Limb (tissue), 2 donors: ENCODE data around the gene GTF2H1.
"Not testable (repeated sequence)": the region's sequence is repeated elsewhere in the genome, so short reads cannot be mapped to it uniquely, and the experiment has no call there.

ENCODE experiments used
- DNase-seq, 2 donors: peaks; one replicate each; pipeline ENCODE4 v3.0.0-alpha.2; 2016; ENCODE audit errors: extremely low spot score in 2 of 2

The GTF2H1 gene

DNA sequence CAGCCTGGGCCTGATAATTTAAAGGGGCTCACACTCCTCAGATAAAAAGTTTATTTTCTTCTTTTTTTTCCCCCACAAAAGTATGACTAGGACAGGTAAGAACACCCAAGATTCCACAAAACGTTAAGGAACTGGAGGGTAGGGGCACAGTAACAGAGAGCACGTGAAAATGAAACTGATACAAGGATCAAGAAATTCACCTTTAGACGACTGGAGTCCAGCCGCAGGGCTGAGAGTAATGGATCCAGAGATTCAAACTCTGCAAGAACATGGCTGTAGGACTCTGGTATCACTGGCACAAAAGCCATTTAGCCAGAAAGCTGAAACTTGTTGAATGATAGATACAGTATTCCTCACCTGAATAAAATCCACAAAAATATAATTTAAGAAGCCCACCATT, 4.8 kb upstream of the GTF2H1 start:
- DNase-seq, result no peak

DNA sequence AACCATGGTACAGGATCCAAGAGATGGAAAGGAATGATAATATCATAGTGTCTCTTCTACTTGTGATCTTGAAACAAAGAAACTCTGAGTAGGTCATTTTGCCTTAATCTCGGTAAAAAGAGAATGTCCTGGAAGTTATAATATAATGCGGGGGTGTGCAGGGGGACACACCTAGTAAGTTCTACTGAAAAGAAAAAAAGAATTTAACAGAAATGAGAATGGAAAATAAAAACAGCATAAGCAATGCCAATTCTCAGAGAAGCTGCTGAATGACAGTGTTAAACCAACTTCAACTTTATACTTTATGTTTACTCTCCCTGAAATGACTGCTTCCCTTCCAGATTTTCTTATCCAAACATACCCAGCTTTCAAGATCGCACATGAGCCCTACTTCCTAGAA, 2.5 kb upstream of the GTF2H1 start:
- no peak for DNase-seq

DNA sequence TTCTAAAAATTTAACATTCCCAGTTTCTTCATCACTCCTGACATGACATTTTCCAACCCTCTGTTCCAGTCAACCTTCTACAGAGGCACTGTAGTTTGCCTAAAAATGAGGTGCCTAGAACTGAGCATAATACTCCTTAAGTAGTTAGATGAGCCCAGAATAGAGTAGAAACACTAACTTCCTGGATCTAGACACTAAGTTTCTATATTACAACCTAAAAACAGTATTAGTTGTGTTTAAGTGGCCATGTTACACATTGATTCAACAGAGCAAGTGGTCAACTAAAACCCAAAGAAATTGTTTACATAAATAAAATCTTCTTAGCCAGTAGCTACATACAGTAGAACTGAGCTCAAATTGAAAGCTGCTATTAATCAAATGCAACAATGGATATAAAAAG, 1.8 kb upstream of the GTF2H1 start:
- DNase-seq, result no peak

DNA sequence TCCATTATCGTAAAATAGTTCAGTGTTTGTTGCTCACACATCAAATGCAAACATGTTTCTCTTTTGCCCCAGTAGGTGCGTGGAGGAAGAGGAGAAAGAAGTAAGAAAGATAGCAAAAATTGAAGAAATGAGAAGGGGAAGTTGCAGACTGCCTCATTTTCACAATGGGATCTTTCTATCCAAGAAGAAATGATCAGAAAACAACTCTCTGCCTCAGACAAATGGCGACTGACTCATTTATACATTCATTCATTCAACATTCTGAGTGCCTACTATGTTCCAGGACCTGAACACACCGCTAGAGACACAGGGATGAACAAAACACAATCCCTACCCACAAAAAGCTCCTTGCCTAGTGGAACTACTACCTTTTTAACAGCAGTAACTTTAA, 794 bp upstream of the GTF2H1 start:
- no peak for DNase-seq

DNA sequence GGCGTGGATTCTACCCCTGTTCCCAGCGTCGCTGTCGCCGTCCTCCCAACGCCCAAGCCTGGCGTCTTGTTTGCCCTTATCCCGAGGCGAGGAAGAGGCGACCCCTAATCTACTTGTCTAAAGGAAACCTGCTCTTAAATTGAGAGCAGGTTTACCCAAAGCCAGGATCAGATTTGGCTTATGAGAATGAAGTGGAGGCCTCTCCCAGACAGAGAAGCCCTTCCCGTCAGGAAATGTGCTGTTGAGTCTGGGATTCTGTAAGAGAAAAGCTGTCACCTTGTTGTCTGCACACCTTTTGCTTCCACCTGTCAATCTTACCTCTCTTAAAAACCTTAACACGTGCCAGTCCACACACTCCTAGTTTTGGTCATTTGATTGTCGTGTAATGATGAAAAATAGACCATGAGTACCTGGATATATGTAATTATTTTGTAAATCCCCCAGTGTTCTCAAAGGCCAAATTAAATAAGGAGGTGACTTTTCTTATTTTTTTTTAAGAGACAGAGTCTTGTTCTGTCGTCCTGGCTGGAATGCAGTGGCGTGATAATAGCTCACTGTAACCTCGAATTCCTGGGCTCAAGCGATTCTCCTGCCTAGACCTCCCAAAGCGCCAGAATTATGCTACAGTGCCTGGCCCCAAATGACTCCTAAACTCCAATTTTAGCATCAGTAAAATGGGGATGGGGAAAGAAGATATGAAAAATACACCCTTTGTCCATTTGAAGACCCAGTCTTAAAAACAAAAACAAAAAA, 627 bp downstream of the GTF2H1 start:
- no peak for DNase-seq

DNA sequence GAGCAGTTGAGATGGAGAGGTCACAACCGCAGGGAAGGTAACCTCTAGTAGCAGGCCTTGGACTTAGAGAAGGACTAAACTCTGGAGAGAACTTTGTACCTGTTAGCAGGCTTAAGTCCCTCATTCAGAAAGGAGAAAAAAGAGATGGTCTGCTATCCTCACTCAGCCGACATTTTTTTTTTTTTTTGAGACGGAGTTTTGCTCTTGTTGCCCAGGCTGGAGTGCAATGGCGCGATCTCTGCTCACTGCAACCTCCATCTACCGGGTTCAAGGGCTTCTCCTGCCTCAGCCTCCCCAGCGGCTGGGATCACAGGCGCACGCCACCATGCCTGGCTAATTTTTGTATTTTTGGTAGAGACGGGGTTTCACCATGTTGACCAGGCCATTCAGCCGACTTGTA, 1.5 kb downstream of the GTF2H1 start:
- not testable (repeated sequence) for DNase-seq

DNA sequence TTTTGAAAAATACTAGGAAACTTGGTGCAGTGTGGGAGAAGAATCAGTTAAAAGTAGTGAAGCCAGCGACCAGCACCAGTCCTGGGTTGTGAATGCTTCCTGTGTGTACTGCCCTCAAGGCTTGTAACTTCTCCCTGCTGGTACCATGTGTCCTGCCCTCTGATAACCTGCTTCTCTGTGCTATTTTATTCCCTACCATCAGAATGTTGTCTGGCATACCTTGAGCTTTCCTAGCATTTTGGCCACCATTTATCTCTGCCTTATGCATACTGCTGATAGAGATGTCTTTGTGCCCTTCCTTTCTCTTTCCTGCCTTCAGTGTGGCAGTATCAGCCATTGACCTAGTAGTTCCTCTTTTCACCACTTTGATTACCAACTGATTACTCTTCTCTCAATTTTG, 2.0 kb downstream of the GTF2H1 start:
- no peak for DNase-seq

DNA sequence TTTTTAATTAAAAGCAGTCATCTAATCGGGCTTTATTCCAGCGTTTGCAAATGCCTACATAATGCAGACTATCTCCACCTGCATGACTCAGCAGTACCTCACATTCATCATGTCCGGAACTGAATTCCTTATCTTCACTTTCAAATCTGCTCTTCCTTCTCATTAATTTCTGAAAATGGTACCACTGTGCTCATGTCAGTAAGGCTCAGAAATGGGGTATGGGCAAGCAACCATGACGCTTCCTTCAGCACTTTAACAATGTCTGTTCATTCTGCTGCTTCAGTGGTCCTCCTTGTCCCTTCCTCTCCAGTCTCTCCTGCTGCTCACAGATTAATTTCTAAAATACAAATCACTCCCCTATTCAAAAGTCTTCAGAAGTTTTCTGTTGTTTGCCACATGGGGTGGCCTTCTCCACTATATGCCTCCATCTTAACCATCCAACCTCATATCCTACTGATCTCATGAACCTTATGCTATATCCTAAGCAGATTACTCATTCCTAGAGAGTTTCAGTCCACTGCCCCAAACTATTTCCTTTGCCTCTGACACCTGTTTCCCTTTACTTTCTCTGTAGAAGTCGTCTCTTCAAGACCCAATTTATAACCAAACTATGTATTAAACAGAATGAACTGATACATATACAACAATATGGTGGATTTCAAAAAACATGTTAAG, 7.0 kb downstream of the GTF2H1 start:
- DNase-seq, result no peak

DNA sequence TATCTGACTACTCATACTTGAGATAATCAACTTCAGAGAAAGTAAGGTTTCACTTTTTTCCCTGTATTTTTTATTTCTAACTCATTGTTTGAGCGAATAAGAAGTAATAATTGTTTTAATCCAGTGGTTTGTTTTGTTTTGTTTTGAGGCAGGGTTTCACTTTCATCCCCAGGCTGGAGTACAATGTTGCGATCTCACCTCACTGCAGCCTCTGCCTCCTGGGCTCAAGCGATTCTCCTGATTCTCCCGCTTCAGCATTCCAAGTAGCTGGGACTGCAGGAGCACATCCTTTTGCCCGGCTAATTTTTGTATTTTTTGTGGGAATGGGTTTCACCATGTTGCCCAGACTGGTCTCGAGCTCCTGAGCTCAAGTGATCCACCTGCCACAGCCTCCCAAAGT, 8.6 kb downstream of the GTF2H1 start:
- DNase-seq, result no peak

DNA sequence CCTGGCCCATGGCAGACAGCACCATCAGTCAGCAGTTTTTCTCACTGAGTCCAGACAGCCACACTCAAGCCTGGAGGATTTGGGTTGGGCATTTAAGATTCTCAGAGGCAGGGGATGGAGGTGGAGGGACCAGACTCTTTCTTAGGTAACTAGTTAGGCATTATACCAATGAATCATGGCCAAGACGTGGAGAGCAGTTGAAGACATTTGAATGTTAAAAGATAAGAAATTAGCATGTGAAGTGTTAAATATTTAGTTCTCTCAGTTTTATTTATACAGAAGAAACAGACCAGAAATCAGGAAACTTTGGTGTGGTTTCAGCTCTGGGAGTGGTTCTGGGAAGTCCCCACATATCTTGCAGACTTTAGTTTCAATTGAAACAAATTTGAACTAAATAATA, 9.9 kb downstream of the GTF2H1 start:
- DNase-seq, result no peak

DNA sequence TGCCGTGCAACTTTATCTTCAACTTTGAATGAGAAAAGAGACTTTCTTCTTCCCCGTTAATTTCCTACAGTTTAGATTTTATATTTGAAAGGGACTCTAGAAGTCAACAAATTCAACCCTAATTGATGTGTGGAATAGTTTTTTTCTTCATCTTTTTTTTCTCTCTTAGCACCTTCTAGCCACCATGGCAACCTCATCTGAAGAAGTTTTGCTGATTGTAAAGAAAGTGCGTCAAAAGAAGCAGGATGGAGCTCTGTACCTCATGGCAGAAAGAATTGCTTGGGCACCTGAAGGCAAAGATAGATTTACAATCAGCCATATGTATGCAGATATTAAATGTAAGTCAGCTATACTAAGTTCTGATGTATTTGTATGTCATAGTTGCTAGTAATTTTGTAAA, 10.5 kb downstream of the GTF2H1 start:
- no peak for DNase-seq

DNA sequence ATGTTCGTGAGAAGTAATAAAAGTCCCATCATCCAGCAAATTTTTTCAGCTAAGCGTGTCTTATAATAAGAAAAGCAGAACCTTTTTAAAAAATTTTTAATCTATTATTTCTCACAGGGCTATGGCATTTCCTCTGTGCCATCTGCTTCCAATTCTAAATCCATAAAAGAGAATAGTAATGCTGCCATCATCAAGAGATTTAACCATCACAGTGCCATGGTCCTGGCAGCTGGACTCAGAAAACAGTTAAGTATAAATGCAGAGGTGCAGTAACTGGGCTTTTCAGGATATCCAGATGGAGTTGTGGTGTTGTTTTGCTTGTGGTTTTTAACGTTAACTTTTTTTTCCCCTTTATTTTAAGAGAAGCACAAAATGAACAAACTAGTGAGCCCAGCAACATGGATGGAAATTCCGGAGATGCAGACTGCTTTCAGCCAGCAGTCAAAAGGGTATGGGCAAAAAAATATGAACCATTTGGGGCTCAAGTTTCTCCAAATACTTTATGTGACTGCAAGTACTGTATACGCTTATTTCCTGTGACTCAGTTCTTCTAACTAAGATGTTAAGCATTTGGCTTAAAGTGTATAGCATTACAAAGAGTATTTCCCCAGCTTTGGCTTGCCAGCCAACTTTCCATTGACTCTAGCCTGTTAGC, 25.2 kb downstream of the GTF2H1 start:
- DNase-seq, result peak in 1 of 2 donors; percentile 1

DNA sequence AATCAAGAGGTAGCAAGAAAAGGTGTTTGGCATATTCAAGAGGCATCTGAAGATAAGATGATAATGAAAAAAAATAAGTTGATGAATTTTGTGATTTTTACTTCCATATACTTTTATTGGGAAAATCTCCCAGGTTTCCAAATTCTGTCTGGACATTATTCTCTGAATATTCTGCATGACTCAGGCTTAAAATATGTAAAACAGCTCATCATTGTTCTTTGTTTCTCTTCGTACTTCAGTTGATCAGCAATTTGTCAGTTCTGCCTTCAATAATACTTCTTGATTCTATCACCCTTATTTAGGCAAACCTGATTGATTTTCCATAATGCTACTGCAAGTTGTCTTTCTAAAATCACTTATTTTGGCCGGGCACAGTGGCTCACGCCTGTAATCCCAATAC, 30.2 kb downstream of the GTF2H1 start:
- no peak for DNase-seq

DNA sequence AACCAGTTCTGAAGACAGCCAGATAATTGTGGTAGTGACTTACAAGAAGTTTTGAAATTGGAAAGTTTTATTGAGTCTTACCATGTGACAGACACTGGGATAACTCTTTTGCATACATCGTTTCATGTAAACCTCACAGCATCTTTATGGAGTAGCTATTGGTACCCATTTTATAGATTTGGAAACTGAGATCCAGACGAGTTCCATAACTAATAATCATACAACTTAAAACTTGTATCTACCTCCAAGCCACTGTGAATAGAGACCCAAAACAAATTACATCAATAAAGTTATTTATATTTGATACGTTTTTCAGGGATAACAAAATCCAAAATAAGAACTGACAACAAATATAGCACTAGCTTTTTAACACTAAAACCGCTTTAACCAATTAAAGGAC, 36.3 kb downstream of the GTF2H1 start:
- DNase-seq, result no peak

DNA sequence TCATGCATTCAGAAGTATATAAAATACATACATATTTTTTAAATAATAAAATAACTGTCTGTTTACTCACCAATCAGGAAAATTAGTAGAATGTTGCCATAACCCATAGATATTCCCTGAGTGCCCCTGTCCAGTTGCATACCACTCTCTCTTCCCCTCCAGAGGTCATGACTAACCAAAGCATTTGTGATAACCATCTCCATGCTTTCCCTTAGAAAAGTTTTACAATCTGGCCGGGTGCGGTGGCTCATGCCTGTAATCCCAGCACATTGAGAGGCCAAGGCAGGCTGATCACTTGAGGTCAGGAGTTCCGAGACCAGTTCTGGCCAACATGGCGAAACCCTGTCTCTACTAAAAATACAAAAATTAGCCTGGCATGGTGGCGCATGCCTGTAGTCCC, 38.8 kb downstream of the GTF2H1 start:
- DNase-seq, result no peak

DNA sequence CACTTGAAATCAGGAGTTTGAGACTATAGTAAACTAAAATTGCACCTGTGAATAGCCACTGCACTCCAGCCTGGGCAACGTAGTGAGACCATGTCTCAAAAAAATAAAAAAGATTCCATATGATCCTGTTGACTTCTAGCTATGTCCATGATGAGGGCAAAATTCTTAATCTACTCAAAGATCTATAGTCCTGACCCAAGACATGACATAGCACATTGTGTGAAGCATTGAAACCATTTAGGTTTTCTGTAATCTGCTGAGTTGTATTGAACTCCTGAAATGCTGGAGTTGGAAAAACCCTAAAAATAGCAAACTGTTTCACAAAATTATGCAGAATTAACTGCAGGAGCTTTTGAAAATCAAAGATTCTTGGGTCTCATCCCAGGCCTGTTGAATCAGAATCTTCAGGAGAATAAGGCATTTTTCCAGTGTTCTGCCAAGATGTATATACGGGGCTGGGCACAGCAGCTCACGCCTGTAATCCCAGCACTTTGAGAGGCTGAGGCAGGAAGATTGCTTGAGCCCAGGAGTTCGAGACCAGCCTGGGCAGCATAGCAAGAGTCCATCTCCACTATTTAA, 42.2 kb downstream of the GTF2H1 start:
- no peak for DNase-seq

DNA sequence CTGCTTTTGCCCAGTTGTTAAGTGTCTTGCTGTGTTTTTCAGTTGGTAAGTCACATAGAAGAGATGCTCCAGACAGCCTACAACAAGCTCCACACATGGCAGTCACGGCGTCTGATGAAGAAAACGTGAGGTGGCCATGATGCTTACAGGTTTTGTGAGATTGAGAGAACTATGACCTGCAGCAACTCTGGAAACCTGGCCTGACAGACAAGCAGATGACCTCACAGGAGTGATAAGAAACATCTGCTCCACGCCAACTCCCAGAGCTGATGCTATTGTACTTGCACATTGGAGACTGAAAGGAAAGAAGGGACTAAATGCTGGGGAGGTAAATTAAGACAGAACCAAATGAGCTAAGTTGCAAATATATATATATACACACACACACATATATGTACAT, 43.4 kb downstream of the GTF2H1 start:
- no peak for DNase-seq

DNA sequence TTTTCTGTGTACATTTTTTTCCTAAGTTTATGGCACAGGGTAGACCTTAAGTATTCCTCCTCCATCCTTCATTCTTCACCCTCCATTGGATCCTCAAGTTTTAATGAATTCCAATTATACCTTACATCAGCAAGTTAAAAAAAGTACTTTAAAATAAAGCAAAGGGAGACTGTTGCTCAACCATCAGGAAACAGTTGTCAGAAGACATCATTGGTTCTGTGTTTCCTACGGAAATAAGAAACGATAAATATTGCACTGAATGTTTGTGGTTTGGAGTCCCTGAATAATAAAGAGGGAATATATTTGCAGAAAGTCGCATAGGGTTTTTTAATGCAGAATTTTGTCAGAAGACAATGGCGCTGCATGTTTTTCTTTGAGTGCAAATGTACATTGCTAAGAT, 43.9 kb downstream of the GTF2H1 start:
- DNase-seq, result no peak

DNA sequence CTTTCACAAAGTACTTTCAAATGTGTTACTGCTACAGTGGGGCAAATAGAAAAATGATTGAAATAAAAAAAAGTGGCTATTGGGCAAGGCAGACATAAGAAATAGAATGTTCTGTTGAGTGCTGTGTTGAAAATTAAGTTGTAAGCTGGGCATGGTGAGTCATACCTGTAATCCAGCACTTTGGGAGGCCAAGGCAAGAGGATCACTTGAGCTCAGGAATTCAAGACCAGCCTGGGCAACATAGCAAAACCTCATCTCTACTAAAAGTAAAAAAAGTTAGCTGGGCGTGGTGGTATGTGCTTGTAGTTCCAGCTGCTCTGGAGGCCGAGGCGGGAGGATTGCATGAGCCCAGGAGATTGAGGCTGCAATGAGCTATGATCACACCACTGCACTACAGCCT, 45.1 kb downstream of the GTF2H1 start:
- DNase-seq, result no peak

DNA sequence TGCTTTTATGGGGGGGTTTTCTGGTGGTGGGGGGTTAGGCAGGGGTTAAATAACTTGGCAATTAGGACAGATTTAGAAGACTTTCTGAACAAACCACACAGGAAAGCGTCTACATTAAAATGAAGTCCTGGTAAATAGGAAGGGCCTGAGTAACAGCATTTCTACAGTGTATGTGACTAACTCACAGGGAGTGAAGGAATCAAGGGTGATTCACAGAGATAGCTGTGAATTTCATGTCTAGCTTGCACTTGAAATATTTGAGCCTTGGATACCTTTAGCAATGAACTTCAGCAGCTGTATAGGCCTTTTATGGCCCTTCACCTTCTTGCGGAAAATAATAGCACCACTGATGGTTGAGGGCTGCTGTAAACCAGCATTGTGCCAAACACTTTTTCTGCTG, 45.9 kb downstream of the GTF2H1 start:
- DNase-seq, result no peak

DNA sequence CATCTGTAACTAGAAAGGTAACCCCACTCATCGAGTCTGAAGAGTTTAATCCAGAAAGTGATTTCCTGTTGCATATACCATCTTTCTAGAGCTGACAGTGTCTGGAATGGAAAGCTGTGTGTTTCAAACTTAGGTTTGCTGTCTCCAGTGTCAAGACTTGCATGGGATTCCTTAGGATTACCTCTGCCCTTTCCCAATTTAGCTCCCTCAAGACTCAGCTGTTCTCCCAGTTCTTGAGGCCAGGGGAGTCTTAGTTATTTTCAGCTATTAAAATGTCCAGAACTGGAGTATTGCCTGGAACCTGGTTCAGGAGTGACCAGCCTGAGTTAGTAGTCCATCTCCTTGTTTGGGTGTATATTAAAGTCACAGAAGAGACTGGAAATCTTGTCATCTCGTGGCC, 47.0 kb downstream of the GTF2H1 start:
- no peak for DNase-seq

DNA sequence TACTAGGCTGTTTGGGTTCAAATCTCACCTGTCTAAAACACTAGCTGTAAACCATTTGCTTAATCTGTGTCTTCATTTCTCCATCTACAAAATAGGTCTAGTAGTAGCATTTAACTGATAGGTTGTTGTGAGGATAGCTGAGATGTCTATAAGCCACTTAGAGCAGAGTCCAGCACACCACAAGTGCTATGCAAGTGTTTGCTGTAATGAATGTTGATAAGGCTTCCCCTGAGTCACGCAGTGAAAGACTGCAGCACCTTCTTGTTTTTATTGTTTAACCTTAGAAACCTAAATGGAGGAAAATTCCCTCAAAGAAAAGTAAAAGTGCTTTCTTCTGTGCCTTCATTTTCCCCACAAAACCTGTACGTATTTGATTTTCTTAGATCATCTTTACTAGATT, 48.9 kb downstream of the GTF2H1 start:
- no peak for DNase-seq

DNA sequence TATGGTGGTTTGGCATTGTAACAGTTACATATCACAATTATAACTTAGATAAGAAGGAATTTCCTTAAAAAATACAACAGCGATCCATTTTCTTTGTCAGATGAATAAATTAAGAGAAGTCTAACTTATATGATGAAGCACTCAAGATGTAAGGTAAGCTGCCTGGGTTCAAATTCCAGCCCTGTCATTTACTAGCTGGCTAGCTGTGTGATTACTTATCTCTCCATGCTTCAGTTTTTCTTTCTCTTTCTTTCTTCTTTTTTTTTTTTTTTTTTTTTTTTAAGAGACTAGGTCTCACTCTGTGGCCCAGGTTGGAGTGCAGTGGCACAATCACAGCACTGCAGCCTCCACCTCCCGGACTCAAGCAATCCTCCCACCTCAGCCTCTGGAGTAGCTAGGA, 49.8 kb downstream of the GTF2H1 start:
- no peak for DNase-seq
